GM20000 (cell line): ENCODE results near the gene ATG2B.

Source experiments
- DNase-seq: peaks from one replicate; pipeline ENCODE4 v3.0.0; 2012; ENCODE audit warnings: low spot score
- TF ChIP-seq, protein P1 (sequence below): IDR thresholded peaks from 2 replicates; pipeline ENCODE4 v1.5.1; 2012; ENCODE audit warnings: mild to moderate bottlenecking, control low read depth; ENCODE audit errors: extremely low read depth, missing control alignments

The ATG2B gene

DNA sequence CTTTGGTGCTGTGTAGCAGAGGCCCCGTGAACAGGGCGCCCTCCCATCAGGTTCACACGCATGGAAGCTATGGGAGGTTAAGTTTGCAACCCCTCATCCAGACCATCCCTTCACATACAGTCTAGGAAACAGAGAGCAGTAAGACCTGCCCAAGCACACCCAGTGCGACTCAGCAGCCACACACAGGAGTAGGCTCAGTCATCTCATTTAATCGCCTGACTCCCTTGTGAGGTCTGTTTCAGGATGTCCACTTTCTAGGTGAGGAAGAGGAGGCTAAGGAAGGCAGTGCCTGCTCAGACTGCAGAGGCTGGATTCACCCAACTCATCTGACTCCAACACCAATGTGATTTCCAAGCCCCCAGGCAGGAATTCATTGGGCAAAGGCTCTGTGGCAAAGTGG, 95.2 kb downstream of the ATG2B start:
- TF ChIP-seq, protein P1, sequence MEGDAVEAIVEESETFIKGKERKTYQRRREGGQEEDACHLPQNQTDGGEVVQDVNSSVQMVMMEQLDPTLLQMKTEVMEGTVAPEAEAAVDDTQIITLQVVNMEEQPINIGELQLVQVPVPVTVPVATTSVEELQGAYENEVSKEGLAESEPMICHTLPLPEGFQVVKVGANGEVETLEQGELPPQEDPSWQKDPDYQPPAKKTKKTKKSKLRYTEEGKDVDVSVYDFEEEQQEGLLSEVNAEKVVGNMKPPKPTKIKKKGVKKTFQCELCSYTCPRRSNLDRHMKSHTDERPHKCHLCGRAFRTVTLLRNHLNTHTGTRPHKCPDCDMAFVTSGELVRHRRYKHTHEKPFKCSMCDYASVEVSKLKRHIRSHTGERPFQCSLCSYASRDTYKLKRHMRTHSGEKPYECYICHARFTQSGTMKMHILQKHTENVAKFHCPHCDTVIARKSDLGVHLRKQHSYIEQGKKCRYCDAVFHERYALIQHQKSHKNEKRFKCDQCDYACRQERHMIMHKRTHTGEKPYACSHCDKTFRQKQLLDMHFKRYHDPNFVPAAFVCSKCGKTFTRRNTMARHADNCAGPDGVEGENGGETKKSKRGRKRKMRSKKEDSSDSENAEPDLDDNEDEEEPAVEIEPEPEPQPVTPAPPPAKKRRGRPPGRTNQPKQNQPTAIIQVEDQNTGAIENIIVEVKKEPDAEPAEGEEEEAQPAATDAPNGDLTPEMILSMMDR: no peak

DNA sequence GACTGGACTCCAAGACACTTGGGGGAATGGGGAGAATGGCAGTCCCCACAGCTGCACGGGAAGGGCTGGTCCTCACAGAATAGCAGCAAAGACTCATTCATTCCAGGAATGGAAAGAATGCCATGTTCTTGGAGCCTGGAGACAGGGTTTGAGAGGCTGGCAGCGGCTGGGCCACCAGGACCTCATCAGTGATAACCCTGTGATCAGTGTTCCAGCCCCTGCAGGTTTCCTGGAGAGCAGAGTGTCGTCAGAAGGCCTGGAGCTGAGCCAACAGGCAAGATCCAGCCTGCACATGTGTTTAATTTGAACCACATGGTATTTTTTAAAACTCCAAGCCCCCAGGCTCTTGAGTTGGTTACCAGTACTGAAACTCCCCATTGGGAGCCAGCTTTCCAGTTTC, 95.8 kb downstream of the ATG2B start:
- DNase-seq: no peak
- TF ChIP-seq, protein P1: no peak

More for the DNA sequence above, 95.2 kb downstream of the ATG2B start:
- no peak for DNase-seq

DNA sequence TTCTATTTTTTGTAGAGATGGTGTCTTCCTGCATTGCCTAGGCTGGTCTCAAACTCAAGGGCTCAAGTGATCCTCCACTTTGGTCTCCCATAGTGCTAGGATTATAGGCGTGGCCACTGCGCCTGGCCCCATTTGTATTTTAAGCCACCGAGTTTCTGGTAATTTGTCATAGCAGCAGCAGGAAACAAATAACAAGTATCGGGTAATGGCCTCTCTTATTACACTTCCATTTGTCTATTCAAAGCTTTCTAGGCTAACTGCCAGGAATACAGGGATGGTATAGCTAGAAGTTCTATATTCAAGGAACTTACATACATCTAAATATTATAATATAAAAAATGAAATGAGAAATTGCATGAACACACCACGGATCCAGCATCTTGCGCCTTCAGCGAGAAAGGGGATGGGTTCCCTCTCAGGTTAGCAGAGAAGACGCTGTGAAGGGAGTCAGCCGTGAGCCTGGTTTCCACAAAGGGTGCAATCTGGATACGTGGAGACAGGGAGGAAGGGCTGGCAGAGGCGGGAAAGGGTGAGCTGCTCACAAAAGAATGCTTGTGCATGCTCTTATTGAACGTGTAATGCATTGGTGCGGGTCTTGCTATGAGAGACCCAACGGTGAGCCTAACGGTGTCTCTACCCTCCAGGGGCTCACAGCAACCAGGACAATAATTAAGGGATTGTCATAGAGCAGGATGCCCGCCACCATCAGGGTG, 97.6 kb downstream of the ATG2B start:
- no peak for DNase-seq
- TF ChIP-seq, protein P1: no peak

DNA sequence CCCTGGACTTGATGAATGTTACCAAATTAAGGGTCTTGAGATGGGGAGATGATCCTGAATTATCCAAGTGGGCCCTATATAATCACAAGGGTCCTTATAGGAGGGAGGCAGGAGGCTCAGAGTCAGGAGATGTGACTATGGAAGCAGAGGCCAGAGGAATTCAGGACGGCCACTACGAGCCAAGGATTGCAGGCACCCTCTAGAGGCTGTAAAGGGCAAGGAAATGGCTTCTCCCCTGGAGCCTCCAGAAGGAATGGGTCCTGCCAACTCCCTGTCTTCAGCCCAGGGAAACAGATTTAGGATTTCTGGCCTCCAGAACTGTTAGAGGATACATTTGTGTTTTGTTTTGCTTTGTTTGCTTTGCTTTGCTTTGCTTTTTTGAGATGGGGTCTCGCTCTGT, 98.3 kb downstream of the ATG2B start:
- no peak for DNase-seq
- TF ChIP-seq, protein P1: no peak

DNA sequence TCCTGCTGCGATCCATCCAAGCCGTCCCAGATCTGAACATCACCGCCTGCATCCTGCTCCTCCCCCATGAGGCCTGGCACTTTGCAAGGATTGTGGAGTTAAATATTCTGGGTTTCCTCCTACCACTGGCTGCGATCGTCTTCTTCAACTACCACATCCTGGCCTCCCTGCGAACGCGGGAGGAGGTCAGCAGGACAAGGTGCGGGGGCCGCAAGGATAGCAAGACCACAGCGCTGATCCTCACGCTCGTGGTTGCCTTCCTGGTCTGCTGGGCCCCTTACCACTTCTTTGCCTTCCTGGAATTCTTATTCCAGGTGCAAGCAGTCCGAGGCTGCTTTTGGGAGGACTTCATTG, 99.0 kb downstream of the ATG2B start:
- no peak for DNase-seq
- TF ChIP-seq, protein P1: no peak

DNA sequence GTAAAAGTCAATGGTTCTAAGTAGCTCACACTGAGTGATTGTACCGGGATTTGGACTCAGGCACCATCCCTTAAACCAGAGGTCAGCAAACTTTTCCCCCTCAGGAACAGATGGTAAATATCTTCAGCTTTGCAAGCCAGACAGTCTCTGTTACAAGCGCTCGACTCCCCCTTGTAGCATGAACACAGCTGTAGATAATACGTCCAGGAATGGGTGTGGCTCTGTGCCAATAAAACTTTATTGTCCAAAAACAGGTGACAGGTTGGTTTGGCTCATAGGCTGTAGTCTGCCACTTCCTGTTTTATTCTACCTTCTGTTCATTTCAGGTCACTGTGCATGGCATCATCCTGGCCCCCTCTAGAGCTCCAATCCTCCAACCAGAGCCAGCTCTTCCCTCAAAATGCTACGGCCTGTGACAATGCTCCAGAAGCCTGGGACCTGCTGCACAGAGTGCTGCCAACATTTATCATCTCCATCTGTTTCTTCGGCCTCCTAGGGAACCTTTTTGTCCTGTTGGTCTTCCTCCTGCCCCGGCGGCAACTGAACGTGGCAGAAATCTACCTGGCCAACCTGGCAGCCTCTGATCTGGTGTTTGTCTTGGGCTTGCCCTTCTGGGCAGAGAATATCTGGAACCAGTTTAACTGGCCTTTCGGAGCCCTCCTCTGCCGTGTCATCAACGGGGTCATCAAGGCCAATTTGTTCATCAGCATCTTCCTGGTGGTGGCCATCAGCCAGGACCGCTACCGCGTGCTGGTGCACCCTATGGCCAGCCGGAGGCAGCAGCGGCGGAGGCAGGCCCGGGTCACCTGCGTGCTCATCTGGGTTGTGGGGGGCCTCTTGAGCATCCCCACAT, 99.6 kb downstream of the ATG2B start:
- TF ChIP-seq, protein P1: no peak
- DNase-seq: no peak
